HG03097 (cell line): ENCODE results near the gene UNC119.

ENCODE experiments used
- ATAC-seq: cut with Tn5 transposase; IDR thresholded peaks from one replicate; pipeline ENCODE4 v1.9.1; 2021; ENCODE audit not compliant: unreplicated experiment, low FRiP score

Gene UNC119

DNA sequence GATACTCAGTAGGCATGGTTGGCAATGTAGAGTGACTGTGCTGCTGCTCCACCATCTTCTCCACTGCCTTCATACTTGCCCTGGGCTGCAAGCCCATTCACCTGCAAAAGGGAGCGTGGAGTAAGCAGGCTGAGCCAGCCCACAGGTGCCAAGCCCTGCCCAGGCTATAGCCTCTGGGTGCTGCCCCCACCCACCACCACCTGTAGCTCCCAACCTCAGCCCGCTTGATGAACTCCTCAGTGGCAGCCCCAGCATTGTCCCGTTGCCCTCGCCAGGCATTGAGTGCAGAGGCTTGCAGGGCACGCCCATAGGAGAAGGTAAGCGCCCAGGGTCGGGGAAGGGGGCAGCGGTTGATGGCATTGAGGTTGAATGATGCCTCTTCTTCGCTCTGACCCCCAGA lies 21.1 kb upstream of the UNC119 start:
- no peak for ATAC-seq

DNA sequence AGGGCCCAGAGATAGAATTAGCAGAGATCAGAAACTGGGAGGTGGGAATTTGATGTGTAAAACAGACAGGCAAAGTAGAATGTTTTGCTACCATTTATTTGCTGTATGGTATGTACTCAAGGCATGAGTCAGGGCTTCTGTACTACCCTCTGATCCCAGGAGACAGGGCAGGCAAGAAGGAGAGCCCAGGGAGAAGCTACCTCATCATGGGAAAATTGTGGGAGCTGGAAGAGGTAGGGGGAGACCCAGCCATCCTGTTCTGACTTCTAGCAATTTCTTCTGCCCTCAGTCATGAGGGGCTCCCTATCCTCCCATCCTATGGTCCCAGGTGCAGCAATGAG lies 20.6 kb upstream of the UNC119 start:
- no peak for ATAC-seq

DNA sequence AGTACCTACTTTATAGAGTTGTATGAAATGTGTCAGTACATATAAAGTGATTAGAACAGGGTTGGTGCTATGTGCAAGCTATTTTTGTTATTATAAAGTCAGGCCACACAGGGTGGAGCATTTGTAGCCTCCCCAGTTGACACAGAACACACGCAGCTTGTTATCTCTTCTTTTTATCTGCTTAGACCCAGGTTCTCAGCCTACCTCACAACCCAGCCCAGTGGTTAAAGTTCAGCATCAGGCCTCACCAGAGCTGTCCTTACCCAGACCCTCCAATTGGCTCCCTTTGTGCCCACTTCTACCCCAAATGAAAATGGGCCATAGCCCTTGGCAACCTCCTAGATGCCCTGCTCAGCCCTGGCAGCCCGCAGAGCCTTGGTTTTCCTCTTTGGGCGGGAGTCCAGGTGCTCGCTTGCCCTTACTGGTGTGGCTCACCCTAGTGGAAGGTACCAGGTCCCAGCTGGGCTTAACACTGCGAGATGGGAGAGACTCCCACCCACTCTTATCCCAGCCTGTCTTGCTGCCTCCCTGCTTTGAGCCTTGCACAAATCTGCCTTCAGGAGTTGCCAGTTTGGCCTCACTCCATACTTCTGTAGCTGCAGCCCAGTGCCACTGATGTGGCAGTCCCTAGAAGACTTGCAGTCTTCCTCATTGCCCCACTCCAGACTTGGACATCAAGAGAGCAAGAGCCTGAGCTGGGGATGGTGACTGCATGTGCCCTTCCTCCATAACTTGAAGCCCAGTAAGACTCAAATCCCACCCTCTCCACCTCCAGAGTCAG lies 20.0 kb upstream of the UNC119 start:
- ATAC-seq = no peak

DNA sequence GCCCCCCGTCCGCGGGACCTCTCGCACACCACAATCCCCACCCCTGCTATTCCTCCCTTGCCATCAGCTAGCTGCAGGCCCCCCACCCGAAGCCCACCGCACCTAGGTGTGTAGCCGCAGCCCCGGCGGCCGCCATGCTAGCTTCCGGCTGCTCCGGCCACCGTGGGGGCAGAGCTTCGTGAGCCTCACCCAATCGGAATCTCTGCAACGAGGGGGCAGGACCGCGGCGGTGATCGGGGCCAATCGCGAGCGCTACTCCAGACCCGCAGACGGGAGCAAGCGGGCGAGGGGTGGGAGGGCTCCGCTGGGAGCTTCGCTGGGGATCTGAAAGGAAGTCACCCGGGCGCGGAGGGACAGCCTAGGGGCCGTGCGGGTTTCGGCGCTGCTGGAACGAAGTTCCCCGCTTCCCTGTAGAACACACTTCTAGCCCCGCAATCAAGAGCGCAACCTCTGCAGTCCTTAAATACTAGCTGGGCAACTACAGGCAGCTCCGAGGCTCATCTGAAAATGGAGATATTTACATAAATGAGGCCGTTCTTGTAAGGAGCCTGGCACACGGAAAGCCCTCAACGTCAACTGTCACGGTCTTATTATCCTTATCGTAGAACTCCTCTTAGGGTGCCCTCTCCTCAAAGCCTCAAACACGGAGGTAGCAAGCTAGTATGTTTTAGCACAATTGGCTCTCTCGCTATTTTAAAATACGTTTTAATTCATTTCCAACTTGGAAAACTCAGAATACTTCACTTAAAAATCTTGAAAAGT lies 19.1 kb upstream of the UNC119 start, which contains the start of gene PIGS:
Gene PIGS, minus strand, starts transcription at position 164 of the 762 bp plus-strand sequence. Its CDS starts 28 bp downstream, at position 136.
- peak; percentile 78 for ATAC-seq

DNA sequence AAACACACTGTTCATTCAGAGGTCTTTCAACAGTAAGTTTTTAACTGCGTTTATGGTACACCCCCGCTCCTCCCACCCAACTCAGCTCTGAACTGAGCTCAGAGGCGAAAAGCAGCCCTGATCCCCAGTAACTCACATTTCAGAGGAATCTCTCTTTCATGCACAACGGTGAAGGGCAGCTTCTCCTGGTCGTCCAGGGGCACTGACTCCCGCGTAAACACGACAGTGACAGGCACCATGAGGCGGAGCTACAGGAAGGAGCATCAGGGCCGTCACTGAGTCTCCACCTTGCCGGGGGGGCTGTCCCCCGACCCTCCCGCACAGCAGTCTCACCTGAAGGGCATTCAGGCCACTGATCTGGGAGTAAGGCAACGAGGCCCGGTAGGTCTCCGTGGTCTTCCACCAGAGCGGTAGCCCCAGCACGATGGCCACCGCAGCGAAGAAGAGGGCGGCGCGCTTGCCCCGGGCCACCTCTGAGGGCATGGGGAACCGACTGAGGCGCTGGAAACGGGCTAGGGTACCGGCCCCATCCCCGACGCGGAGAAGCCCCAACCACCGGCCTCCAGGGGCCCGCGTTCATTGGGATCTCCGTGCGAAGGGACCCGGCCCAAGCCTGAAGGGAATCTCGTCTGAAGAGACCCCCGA lies 18.4 kb upstream of the UNC119 start:
- no peak for ATAC-seq

DNA sequence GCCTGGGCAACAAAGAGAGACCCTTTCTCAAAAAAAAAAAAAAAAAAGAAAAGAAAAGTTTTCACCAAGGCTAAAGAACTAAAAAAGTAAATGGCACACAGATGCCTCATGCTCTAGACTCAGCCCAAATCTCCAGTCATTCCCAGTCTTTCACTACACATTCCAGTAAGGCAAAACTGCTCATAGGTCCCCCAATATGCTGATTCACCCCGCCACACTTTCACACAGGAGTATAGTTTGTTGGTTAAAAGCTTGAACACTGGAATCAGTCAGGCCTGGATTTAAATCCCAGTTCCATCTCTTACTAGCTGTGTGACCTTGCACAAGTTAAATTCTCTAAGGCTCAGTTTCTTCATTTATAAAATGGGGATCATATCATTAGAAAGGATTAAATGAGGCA lies 17.0 kb upstream of the UNC119 start:
- ATAC-seq = no peak

DNA sequence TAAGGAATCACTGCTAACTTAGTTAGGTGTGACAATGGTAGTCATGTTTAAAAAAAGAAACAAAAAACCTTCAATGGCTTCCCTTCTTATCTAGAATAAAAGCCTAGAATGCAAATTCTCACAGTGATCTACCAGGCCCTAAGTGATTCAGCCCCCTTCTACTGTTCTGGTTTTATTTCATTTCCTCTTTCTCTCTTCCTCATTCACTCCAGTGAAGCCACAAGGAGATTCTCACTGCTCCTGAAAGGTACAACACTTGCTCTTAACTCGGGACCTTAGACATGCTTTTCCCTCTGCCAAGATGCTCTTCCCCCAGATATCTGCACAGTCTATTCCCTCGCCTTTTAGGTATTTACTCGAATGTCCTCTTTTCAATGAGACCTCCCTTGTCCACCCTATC lies 15.2 kb upstream of the UNC119 start:
- no peak for ATAC-seq

DNA sequence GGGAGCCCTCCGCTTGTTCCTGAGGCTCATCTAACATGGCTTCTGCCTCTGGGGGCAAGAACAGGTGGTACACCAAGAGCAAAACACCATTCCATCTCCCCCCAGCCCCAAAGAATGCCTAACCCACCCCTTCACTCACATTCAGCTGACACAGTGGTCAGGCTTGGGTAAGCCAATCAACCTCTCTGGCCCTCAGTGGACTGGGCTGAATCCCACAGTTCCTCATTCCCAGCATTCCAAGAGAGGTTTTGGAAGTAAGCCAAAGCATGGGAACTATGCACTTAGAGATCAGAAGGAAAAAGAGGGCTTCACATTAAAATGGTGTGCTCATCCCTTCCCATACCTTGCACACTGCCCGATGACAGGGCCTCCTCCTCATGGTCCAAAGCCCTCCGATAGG lies 11.1 kb upstream of the UNC119 start:
- no peak for ATAC-seq

DNA sequence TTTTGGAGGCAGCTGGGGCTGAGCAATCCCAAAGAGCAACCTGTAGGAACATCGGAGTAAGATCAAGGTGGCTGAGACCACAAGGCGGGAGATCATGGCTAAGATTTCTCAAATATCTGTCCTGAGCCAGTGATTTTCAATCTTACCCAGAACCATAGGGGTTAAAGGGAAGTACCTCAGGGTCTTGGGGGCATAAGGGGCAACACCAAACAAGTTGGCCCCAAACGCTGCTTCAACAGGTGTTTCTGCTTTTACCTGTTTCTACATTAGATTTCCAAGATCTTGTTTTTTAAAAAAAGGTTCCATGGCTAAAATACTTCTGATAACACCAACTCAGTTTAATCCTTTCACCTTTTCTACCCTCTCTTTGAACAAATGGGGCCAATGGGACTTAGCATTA lies 2.6 kb upstream of the UNC119 start:
- no peak for ATAC-seq

DNA sequence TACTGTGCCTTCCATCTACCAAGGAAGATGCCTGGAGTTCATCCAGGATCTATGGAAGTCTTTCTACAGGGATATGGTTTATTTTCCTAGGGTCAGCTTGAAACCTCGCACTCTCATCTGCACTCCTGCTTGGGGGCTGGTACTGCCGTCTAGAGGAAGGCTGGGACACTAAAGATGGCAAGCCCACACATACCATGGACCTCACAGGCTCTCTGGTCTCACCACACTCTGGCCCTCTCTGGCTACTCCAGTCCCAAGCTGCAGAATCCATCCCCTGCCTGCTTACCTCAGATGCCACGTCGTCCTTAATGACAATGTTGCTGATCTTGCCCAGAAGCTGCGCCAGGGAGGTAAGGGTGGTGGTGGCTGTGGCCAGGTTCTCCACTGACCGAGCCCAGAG lies 2.1 kb upstream of the UNC119 start:
- ATAC-seq = no peak

DNA sequence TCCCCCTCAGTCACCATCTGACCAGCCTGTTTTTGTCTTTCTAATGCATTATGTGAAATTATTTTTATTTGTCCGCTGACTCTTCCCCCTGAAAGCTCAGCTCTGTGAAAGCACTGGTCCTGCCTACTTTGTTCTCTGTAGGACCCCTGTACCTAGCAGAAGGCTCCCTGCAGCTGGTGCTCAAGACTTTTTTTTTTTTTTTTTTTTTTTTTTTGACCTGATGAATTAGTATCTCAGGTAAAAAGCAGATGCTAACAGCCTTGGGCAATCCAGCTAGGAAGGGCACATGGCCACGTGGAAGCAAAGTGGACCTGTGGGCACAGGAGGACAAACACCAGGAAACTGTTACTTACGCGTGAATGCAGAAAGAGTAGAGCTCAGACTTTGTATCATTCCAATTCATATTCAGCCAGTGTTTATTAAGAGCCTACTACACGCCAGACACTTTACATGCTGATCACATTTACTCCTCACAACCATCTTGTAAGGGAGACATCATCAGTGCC lies 629 bp upstream of the UNC119 start:
- ATAC-seq = no peak

DNA sequence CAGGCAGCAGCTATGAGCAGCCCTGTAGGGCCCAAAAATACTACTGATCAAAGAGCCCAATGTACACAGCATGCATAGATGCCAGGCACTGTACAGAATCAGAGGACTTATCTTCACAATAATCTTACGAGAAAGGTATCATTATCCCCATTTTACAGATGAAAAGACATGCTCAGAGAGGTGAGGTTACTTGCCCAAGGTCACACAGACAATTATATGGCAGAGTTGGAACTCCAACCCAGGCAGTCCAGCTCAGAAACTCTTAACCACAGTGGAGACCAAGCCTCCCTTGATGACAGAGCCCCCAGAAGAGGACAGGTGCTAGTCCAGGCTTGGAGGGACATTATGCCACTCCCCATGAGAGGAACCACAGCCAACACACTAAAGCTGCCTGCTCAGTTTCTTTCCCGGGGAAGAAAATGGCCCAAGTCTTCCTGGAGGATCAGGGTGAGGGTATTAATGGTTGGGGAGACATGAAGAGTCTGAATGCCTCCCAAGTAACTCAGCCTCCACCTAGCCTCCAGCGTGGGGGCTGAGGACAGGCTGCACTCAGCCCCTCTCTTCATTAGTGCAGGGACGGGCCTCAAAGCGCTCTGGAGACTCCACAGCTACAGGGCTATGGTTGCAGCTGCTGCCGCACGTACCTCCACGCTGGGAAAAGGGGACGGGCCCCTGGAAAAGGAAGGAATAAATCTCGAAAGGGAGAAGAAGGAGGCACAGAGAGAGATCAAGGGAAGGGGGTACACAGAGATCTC lies 826 bp downstream of the UNC119 start:
- ATAC-seq = no peak

DNA sequence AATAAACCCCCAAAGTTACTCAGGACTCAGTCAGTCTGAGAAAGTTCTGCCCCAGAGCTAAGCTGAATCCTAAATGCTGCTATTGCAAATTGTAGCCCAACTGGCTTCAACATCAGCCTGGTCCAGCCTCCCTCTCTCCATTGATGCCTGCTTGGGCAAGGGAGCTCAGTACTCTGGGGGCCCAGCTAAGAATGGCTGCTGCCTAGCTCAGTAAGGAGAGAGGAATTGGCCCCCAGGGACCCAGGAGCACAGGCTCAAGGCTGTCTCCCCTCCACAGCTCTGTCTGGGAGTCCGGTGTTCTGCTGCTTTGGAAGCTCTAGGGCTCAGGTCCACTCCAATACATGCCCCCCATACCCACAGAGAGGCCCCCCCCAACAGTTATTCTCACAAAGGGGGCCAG lies 1.6 kb downstream of the UNC119 start:
- no peak for ATAC-seq

DNA sequence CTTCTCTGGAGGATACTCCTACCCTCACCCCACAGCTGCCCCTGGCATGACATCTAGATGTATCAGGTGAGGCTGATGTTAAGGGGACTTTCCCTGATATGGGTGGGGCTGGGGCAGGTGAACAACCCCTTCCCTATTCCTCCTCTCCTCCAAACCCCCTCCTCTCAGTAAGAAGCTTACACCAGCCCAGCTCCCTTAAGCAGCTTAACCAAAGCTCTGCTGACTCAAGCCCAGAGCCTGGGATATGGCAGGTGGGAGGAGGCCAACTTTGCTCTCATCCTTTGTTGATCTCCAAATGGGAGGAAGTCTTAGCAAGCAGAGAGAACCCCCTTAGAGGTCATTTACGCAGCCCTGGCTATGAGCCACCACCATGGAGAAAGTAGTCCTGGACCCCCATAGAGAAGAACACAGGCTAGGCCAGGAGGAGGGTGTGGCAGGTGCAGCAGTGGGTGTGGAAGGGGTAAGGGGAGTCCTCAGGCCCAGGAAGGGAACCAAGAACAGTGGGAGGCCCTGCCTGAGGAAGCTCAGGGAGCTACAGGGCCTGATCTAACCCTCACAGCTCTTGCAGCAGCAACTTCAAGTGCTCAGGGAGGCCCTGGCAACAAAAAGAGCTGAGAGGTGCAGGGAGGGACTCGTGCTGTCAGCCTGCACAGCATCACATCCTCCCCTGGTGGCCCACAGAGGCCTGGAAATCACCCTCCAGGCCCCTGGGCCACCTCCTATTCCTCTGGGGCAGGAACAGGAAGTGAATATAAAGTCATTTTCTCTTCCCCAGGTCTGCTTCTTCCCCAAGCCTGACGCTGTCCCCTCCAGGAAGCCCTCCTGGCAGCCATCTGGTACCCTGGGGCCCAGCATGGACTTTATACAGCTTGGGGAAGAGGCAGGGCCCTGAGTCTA lies 2.9 kb downstream of the UNC119 start:
- no peak for ATAC-seq

DNA sequence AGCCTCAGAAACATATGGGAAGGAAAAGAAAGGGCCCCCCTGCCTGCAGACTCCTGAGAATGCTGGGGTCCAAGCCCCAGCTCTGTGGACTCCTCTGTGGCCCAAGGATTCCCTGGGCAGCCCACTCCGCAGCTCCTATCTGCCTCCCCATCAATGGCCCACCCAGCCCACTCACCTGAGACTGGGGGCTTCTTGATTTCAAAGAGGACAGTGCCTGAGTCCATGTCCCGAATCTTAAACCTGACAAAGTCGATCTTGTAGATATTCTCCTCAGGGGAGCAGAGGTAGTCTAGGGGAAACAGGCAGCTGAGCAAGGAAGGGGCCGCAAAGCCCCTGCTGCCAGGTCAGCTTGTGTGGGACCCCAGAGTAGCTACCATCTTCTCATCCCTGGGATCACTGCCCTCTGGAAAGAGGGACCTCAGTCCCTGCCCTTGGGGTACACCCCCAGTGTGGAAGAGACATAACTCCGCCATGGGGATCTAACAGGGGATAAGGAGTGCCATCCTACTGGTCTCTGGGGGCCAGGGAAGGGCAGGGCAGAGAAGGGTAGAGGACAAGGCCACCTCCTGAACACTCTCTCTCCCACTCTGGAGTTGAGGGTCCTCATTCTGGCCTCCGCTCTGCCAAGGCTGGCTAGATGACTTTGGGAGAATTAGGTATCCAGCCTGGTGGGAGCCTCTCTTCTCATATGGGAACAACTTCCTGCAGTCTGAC lies 3.9 kb downstream of the UNC119 start:
- ATAC-seq = no peak

DNA sequence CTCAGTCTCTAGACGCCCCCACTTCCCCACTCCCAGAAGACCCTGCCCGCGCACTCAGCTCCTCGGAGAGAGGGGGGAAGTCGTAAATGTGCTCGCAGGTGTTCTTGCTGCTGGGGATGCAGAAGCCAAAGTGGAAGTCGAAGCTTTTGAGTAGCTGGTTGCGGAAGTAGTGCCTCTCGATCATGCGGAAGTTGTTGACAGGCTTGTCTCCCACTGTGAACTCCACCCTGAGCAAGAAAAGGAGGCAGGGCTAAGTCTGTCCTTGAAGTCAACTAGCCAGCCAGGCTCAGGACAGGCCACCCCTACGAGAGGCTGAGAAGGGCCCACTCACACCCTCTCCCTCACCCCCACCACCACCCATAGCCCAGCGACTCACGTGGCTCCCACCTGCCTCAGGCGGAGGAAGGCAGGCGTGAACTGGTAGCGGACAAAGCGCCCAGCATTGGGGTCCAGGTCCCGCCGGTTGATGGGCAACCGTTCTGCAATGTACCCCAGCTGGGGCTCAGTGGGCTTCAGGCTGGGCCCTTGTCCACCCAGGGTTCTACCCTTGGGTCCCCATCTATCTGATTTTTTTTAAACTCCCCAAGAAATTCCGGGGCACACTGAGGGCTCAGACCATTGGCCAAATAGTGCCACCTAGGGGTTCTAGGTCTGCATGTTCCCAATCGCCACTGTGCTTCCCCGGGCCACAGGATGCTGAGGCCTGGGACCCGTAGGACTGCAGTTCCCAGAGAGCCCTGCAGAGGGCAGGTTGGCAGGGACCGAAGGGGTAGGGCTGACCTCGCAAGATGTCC lies 4.6 kb downstream of the UNC119 start:
- peak; percentile 28 for ATAC-seq

DNA sequence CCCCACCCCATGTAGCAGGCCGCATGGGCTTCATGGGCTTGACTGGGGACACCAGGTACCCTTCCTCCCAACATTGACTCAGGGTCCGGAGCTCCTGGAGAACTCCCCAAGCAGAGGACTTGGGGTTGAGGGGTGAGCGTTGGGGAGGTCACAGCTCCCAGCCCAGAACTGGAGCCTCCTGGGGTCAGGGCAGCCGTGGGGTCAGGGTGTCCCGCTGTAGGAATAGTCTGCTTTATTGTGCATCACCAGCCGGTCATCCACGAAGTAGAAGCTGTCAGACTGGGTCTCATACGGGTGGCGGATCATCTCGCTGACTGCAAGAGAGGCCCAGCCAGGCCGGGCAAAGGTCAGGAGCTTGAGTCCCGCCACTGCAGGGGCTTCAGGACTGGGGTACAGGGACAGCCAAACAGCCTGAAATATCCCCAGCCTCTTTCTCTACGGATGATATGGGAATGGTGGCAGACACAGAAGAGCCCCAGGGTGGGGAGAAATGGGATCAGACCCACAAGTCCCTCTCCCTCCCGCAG lies 5.3 kb downstream of the UNC119 start:
- ATAC-seq = no peak

DNA sequence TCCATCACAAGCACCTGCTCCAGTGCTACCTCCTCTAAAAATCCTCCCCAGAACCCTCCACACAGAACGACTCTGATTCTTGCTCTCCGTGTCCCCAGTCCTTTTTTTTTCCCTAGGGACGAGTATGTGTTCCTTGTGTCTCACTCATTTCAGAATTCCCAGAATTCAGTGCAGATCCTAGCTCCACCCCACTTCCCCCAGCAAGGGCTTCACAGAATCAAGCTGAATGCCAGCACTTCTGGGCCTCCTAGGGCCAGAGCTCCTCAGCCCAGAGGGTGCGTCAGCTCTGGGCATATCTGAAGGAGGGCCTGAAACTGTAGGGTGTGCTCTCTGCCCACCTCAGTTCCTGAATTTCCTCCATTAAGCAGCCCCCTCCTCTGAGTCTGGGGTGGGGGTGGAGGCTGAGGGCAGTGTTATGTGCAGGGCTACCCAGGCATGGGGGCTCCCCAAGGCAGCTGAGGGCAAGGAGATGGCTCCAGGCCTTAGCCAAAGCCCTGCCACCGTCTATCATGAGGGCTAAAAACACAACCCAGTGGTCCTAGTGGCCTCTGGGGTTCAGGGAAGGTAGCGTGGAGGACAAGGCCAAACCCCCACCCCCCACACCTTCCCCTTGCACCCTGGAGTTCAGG lies 6.5 kb downstream of the UNC119 start:
- no peak for ATAC-seq
